Inferior parietal cortex (tissue), 1 donor: Measurements from ENCODE around the gene GALNS.

Experiments used
- DNase-seq: peaks from one replicate; pipeline ENCODE4 v3.0.0-alpha.2; 2016; ENCODE audit errors: extremely low spot score

Gene GALNS

GRCh38 chr16:88770461-88771293 lies 86.1 kb downstream of the GALNS start:
- peak; percentile 43 for DNase-seq

DNA sequence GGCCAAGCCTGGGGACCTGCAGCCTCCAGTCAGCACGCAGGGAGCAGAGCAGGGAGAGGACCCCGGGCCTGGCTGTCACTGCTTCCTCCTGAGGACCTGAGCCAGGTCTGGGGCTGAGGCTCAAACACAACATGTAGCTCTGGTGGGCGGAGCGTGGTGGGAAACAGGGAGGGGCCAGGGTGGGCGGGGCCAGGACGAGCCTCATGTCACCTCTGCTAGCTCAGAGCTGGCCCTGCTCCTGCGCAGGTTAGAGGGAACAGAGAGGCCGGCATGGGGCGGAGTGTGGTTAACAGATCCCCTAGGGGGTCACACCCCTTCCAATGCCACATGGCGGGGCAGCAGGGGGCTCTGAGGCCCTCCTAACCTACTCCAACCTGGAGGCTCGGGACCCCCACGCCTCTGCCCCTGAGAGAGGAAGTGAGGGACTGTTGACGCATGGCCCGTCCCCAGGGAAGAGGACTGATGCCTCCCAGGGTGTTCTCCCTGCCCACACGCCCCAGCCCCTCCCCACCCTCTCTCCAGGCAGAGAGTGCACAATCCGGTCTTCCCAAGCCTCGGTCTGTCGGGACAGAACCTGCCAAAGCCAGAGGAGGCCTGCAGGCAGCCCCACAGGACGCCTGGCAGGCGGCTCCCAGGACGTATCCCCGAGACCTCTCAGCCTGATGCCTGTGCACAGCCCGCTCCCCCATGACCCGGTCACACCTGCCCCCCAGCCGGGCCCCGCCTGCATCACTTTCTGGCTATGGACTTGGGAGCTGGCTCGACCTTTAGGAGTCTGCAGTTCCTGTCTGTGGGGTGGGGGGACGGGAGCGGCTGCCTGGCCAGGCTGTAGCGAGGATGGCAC lies 86.9 kb downstream of the GALNS start:
- no peak for DNase-seq

DNA sequence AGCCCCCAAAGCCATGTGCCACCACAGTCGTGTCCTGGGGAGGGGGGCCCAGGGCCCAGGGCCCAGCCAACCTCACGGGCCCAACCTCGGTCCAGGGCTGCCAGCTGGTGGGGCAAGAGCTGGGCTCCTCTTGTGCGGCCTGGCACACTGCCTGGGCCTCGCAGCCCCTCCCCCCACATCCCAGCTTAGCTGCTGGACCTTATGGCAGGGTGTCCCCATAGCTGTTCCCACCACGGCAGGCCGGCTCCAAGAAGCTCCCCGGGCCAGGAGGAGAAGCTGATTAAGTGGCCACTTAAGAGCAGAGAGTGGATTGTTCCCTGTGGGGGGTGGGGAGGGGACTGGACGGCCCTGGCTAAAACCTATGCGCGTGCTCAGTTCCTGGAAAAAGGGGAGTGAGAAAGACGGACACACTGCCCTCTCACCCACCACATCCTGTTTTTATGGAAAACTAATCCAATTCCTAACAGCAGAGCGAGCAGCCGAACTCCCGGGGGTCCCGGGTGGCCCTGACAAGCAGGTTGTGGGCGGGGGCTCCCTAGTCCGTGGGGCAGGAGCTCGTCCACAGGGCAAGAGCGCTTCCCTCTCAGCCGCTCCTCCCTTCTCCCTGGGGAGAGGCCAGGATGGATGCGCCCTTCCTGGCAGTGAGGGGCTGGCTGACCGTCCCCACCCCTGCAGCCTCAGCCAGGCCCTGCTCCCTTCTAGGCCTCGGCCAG lies 88.5 kb downstream of the GALNS start:
- DNase-seq = no peak

DNA sequence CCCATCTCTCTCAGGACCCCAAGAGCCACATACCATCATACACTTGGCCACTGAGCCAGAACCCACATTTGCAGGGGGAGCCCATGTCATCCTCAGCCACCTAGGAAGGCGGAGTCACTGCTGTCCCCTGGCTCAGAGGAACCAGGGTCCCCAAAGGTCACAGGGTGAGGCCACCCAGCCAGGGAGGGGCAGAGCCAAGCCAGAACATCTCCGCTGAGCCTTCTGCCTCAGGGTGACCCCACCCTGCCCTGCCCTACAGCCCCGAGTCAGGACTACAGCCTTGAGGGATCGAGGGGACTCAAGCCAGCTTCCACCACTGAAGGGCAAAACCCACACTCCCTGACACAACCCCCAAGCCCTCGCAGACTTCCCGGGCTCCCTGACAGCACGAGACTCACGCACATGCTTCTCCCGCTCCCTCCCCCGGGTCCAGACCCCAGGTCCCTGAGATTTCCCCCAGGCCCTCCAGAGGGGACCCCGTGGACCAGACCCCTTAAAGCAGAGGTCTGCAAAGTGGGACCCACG lies 89.1 kb downstream of the GALNS start:
- DNase-seq = no peak

GRCh38 chr16:88766975-88767374 lies 89.8 kb downstream of the GALNS start:
- no peak for DNase-seq

DNA sequence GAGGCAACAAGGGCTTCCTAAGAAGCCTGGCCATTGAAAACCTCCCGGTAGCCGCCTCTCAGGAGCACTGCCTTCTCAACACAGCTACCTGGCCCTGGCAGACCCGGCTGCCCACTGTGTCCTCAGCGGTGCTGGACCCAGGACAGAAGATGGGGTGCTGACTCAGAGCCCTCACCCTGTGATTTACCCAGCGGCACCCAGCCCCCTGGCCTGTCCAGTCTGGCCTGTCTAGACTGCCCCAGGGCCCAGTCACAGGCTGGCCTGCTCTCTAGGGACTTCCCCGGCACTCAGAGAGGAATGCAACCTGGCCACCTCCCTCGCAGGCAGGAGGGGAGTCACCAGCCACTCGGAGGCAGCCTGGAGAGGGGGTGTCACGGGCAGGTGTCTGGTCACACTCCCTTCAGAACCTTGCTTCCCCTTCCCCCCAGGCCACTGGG lies 91.8 kb downstream of the GALNS start:
- no peak for DNase-seq

DNA sequence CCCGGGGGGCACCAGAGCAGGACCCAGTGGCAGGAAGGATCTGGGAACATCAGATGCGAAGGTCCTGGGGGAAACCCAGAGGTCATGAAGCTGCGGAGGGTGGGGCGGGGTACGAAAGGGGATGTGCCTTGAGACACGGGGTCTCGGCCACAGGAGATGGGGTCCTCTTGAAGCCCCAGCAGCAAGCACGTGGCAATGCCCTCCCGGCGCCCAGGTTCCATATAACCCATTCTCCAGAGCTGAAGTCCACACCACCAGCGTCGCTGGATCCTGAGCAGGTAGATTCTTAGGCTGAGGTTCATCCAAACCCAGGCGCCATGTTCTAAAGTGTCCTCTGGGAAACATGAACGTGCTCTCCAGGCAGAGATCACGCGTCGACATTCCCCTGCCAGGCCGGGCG lies 92.7 kb downstream of the GALNS start:
- no peak for DNase-seq
